ENCODE measurements around the gene AHDC1. TPM values are rescaled to one million over a fixed set of nuclear protein-coding genes. Genes with fewer than 3 reads are reported as not detected.

AHDC1 gene
- total RNA-seq, 1 donor from 2014 or later = 33.9 TPM

- intact Hi-C loops (cut with micrococcal nuclease) = no loop called here
- DNase-seq (ENCODE audit: low spot score) = no peak
- H3K9me3 Mint-ChIP-seq = no peaks in the 10 kb centered on the region
- peak overlapping the region; percentile 52 for H3K27ac Mint-ChIP-seq
- peaks cover 51% of the 10 kb centered on the region for H3K4me1 Mint-ChIP-seq (ENCODE audit: low read depth)
- H3K36me3 Mint-ChIP-seq (ENCODE audit: low read depth) = peaks cover 2% of the 10 kb centered on the region
- H3K27me3 Mint-ChIP-seq (ENCODE audit: insufficient read depth) = no peaks in the 10 kb centered on the region
- H3K4me3 Mint-ChIP-seq = no peak overlapping the region
Measured at GRCh38 chr1:27616441-27616840, 12.5 kb upstream of the AHDC1 start.

GRCh38 chr1:27615346-27616192 is 11.6 kb upstream of the AHDC1 start:
- H3K9me3 Mint-ChIP-seq = no peaks in the 10 kb centered on the region
- H3K27ac Mint-ChIP-seq = no peak overlapping the region
- no peaks in the 10 kb centered on the region for H3K27me3 Mint-ChIP-seq (ENCODE audit: insufficient read depth)
- DNase-seq (ENCODE audit: low spot score) = no peak
- intact Hi-C loops (cut with micrococcal nuclease) = no loop called here
- H3K36me3 Mint-ChIP-seq (ENCODE audit: low read depth) = peaks cover 2% of the 10 kb centered on the region
- H3K4me1 Mint-ChIP-seq (ENCODE audit: low read depth) = peaks cover 51% of the 10 kb centered on the region
- H3K4me3 Mint-ChIP-seq = no peak overlapping the region

- Mint-ChIP-seq H3K4me1 (ENCODE audit: low read depth) (peaks cover 50% of the 10 kb centered on the region), H3K27me3 (ENCODE audit: insufficient read depth) (no peaks in the 10 kb centered on the region), H3K4me3 (no peak overlapping the region), H3K9me3 (no peaks in the 10 kb centered on the region), H3K27ac (no peak overlapping the region), H3K36me3 (ENCODE audit: low read depth) (peaks cover 2% of the 10 kb centered on the region)
- DNase-seq (ENCODE audit: low spot score) = no peak
- intact Hi-C loops (cut with micrococcal nuclease) = no loop called here
Measured at GRCh38 chr1:27614625-27615344, 10.8 kb upstream of the AHDC1 start.

GRCh38 chr1:27614043-27614624 is 10.2 kb upstream of the AHDC1 start:
- DNase-seq (ENCODE audit: low spot score) = no peak
- H3K36me3 Mint-ChIP-seq (ENCODE audit: low read depth) = peaks cover 2% of the 10 kb centered on the region
- no peak overlapping the region for H3K4me3 Mint-ChIP-seq
- no peaks in the 10 kb centered on the region for H3K9me3 Mint-ChIP-seq
- intact Hi-C loops (cut with micrococcal nuclease) = no loop called here
- peak overlapping the region; percentile 74 for H3K27ac Mint-ChIP-seq
- no peaks in the 10 kb centered on the region for H3K27me3 Mint-ChIP-seq (ENCODE audit: insufficient read depth)
- peaks cover 44% of the 10 kb centered on the region for H3K4me1 Mint-ChIP-seq (ENCODE audit: low read depth)

DNA sequence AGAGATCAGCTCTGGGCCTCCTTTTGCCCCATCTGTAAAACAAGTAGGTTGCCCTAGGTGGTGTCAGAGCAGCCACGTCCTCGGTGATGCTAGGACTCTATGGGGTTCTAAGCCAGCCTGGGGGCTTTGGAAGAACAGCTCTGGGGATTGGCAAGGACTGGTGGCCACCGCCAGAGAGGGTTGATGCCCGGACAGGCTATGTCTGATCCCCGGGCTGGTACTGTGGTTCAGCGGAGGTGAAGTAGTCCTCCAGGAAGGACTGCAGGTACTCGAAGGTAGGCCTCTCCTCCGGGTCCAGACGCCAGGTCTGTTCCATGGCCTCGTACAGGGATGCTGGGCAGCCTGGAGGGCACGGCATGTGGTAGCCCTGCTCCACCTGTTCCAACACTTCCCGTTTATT is 8.8 kb upstream of the AHDC1 start:
- Mint-ChIP-seq H3K4me3 (no peak overlapping the region), H3K36me3 (ENCODE audit: low read depth) (peaks cover 2% of the 10 kb centered on the region), H3K27ac (no peak overlapping the region), H3K27me3 (ENCODE audit: insufficient read depth) (no peaks in the 10 kb centered on the region), H3K9me3 (no peaks in the 10 kb centered on the region), H3K4me1 (ENCODE audit: low read depth) (peaks cover 30% of the 10 kb centered on the region)
- no peak for DNase-seq (ENCODE audit: low spot score)
- intact Hi-C loops (cut with micrococcal nuclease) = no loop called here

DNA sequence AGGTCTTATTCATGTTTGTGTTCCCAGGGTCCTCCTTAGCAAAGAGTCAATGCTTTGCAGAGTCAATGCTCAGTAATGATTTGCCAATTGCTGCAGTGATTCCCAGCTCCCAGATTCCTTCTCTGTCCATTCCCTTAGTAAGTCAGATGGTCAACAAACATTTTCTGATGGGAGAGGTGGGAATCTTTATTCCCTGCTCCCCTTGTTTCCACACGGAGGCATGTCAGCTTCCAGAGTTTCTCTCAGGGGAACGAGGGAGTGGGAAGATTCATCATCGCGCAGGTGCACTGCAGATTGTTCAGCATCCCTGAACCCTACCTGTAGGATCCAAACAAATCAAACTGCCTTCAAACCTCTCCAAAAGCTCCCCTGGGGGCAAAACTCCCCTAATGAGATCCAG is 7.5 kb upstream of the AHDC1 start:
- Mint-ChIP-seq H3K36me3 (ENCODE audit: low read depth) (no peaks in the 10 kb centered on the region), H3K27me3 (ENCODE audit: insufficient read depth) (no peaks in the 10 kb centered on the region), H3K27ac (no peak overlapping the region), H3K4me1 (ENCODE audit: low read depth) (peaks cover 24% of the 10 kb centered on the region), H3K9me3 (no peaks in the 10 kb centered on the region), H3K4me3 (no peak overlapping the region)
- DNase-seq (ENCODE audit: low spot score) = no peak
- intact Hi-C loops (cut with micrococcal nuclease) = no loop called here

GRCh38 chr1:27609618-27610240 is 5.8 kb upstream of the AHDC1 start:
- no peaks in the 10 kb centered on the region for H3K36me3 Mint-ChIP-seq (ENCODE audit: low read depth)
- no peaks in the 10 kb centered on the region for H3K9me3 Mint-ChIP-seq
- intact Hi-C loops (cut with micrococcal nuclease) = no loop called here
- no peak for DNase-seq (ENCODE audit: low spot score)
- H3K27ac Mint-ChIP-seq = no peak overlapping the region
- H3K4me3 Mint-ChIP-seq = no peak overlapping the region
- peaks cover 23% of the 10 kb centered on the region for H3K4me1 Mint-ChIP-seq (ENCODE audit: low read depth)
- H3K27me3 Mint-ChIP-seq (ENCODE audit: insufficient read depth) = peaks cover 2% of the 10 kb centered on the region

- Mint-ChIP-seq H3K27ac (no peak overlapping the region), H3K4me3 (no peak overlapping the region), H3K36me3 (ENCODE audit: low read depth) (no peaks in the 10 kb centered on the region), H3K9me3 (no peaks in the 10 kb centered on the region), H3K27me3 (ENCODE audit: insufficient read depth) (peaks cover 2% of the 10 kb centered on the region), H3K4me1 (ENCODE audit: low read depth) (peaks cover 20% of the 10 kb centered on the region)
- intact Hi-C loops (cut with micrococcal nuclease) = no loop called here
- no peak for DNase-seq (ENCODE audit: low spot score)
Measured at GRCh38 chr1:27609210-27609555, 5.2 kb upstream of the AHDC1 start.

DNA sequence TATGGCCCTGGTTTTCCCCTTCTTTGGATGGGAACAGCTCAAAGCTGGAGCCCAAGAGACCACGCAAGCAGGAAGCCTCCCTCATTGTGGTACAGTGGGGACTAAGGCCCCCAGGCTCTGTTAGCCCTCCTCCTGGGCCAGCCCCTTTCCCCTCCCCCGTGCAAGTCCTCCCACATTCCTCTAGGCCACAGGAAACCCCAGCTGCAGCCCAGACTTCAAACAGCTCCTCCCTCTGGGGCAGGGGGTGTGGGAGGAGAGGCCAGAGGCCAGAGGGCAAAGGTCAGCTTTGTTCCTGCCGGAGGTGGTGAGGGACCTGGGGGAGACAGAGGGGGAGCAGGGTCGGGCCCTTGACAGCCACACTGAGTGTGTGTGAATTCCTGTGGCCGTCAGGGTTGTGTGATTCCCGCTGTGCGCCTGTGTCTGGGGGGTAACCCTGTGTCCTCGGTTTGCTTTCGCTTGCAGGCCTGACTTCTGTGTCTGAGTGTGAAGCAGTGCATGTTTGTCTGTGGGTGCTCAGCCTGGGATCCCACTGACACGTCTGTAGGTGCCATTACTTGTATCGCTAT is 3.4 kb upstream of the AHDC1 start:
- intact Hi-C loops (cut with micrococcal nuclease) = loop anchor here (2.0 kb wide), 1 partner anchor 307 kb away; no protein-coding TSS in a partner anchor
- Mint-ChIP-seq H3K27ac (no peak overlapping the region), H3K4me3 (no peak overlapping the region), H3K9me3 (no peaks in the 10 kb centered on the region), H3K36me3 (ENCODE audit: low read depth) (no peaks in the 10 kb centered on the region), H3K27me3 (ENCODE audit: insufficient read depth) (peaks cover 2% of the 10 kb centered on the region), H3K4me1 (ENCODE audit: low read depth) (peaks cover 13% of the 10 kb centered on the region)
- no peak for DNase-seq (ENCODE audit: low spot score)

- Mint-ChIP-seq H3K27me3 (ENCODE audit: insufficient read depth) (peaks cover 2% of the 10 kb centered on the region), H3K4me1 (ENCODE audit: low read depth) (peaks cover 13% of the 10 kb centered on the region), H3K4me3 (peak overlapping the region; percentile 17), H3K27ac (peak overlapping the region; percentile 60), H3K36me3 (ENCODE audit: low read depth) (no peaks in the 10 kb centered on the region), H3K9me3 (no peaks in the 10 kb centered on the region)
- intact Hi-C loops (cut with micrococcal nuclease) = loop anchor here (1.0 to 2.0 kb wide), 5 partner anchors 50 to 306 kb away; partner anchors contain the start of gene GPR3
- DNase-seq (ENCODE audit: low spot score) = no peak
Measured at GRCh38 chr1:27606708-27607238, 2.8 kb upstream of the AHDC1 start.

DNA sequence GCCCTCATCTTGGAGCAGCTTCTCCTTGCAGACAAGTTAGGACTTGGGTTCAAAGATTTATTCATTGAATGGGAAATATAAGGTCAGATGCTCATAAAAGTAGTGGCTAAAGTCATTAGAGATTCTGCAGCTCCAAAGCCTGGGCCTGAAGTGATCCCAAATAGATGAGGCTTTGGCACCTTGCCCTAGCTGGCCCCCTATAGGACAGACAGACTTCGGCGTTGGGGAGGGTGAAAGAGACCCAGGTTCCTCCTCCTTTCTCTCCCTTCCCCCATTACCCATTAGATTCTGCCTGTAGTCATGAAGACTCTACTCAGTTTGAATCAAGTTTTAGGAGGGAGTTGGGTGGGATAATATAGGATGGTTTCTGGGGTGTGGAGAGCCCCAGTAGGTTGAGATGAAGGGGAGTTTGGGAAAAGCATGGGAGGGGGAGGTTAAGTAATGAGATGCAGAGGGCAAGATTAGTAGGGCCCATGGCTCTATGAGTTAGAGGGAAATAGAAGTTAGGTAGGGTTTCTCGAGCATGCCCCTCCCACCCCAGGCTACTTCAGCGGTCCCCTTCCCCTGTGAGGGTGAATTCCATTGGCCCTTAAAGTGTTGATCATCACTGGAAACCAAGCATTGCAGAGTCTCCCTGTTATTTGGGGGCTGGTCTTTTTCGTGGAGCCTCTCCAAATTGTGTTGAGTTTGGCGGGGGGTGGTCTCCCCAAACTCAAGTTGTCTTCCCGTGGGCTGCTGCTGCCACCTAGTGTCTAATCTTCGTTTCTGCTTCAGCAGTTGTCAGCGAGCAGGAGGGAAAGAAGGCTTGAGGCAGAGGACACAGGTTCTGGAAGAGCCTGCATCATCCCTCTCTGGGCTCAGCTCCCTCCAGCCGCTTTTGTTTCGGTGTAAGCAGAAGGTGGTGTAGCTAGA is 2.1 kb upstream of the AHDC1 start:
- Mint-ChIP-seq H3K27ac (peak overlapping the region; percentile 60), H3K4me1 (ENCODE audit: low read depth) (peaks cover 20% of the 10 kb centered on the region), H3K9me3 (no peaks in the 10 kb centered on the region)

More for the DNA sequence above, 2.1 kb upstream of the AHDC1 start:
- peak overlapping the region; percentile 89 for H3K4me3 Mint-ChIP-seq
- H3K36me3 Mint-ChIP-seq (ENCODE audit: low read depth) = no peaks in the 10 kb centered on the region
- H3K27me3 Mint-ChIP-seq (ENCODE audit: insufficient read depth) = peaks cover 2% of the 10 kb centered on the region
- intact Hi-C loops (cut with micrococcal nuclease) = loop anchor here (1.0 to 2.0 kb wide), 7 partner anchors 50 to 305 kb away; partner anchors contain the start of genes FAM76A, GPR3 and STX12
- peak; percentile 48 for DNase-seq (ENCODE audit: low spot score)

Data from activated T-helper 1 cell treated with anti-CD3 and anti-CD28 coated beads, Interleukin-12 subunit alpha, Interleukin-12 subunit beta, Interleukin-2, Interleukin-4 antibody, amounts not matched to agents 30 ng/mL and 10 ng/mL and 1 ng/mL, durations not matched to agents 14 hours and 24 hours and 36 hours (primary cell).